Thyroid gland (tissue), 4 donors: Measurements from ENCODE around the gene DLK1. TPM values are rescaled to one million over a fixed set of nuclear protein-coding genes. Genes with fewer than 3 reads are reported as not detected.

ENCODE experiments used
- DNase-seq, 2 donors: peaks; one replicate each; pipeline ENCODE4 v3.0.0-alpha.2; 2019
- H3K27ac ChIP-seq, 3 donors: fragments of 200-600 bp; sonication (generic); 1 replicate in 2 of 3; 2 replicates in 1 of 3; pipeline ENCODE4 v1.5.1; 2016 to 2019; ENCODE audit warnings: mild to moderate bottlenecking in 1 of 3, moderate library complexity in 1 of 3
- H3K27me3 ChIP-seq: fragments of 200-600 bp; sonication (generic); one replicate; pipeline ENCODE4 v1.5.1; 2019
- H3K36me3 ChIP-seq, 2 donors: fragments of 200-600 bp; sonication (generic); one replicate each; pipeline ENCODE4 v1.5.1; 2016 to 2019
- H3K4me1 ChIP-seq, 2 donors: fragments of 200-600 bp; sonication (generic); one replicate each; pipeline ENCODE4 v1.5.1; 2017 to 2019
- H3K4me3 ChIP-seq, 3 donors: fragments of 200-600 bp; sonication (generic); replicated peaks in 1 of 3; 1 replicate in 2 of 3; 2 replicates in 1 of 3; pipeline ENCODE4 v1.5.1; 2016; ENCODE audit warnings: mild to moderate bottlenecking in 1 of 3
- H3K9me3 ChIP-seq: fragments of 200-600 bp; sonication (generic); one replicate; pipeline ENCODE4 v1.5.1; 2017
- CTCF ChIP-seq, 6 experiments: fragments of 200-600 bp in 3 of 6; fragments of 450-650 bp in 3 of 6; sonication (generic) in 3 of 6; IDR thresholded peaks; one replicate each; pipeline ENCODE4 v1.5.1; 2016 to 2019; ENCODE audit warnings: antibody characterized with exemption in 6 of 6, mild to moderate bottlenecking in 2 of 6, inconsistent platforms in 1 of 6, moderate library complexity in 1 of 6
- POLR2A ChIP-seq, 2 donors: fragments of 450-650 bp; IDR thresholded peaks; one replicate each; pipeline ENCODE4 v1.6.1; 2017; ENCODE audit warnings: antibody characterized with exemption in 2 of 2, mild to moderate bottlenecking in 2 of 2, moderate library complexity in 1 of 2
- WGBS, 2 donors: methylation state at CpG; one replicate each; pipeline ENCODE4 v1.1.5; 2017; 5-methylcytosine and 5-hydroxymethylcytosine counted together
- intact Hi-C: fragments of 100-400 bp; cut with DNase I; formaldehyde crosslinking; loops from one replicate; pipeline ENCODE4 v1.15.1; 2023
- total RNA-seq, 4 donors: library from RNA; depleted of rRNA; stranded (reverse); fragments of >200 nt; gene quantifications; one replicate each; pipeline ENCODE4 v1.2.3, GENCODE V29; 2016

Gene DLK1
- total RNA-seq, 4 donors from 2014 or later, result 0.40 TPM; not detected in 3

- no peak overlapping the region for H3K27ac ChIP-seq
- H3K27me3 ChIP-seq, result no peaks in the 10 kb centered on the region
- no peak for TF ChIP-seq CTCF (IDR thresholded peaks at IDR 0.05)
- no peak for TF ChIP-seq POLR2A (IDR thresholded peaks at IDR 0.05)
- no peaks in the 10 kb centered on the region for H3K9me3 ChIP-seq
- H3K36me3 ChIP-seq, result no peaks in the 10 kb centered on the region
- intact Hi-C loops, result no loop called here
- 57 to 59% methylated on average over 3 of the region's 3 CpGs for WGBS, 2 donors
- peaks cover 4 to 8% of the 10 kb centered on the region in 2 donors for H3K4me1 ChIP-seq
- DNase-seq, result no peak
- no peak overlapping the region for H3K4me3 ChIP-seq
Measured at GRCh38 chr14:100741966-100742365, 15.3 kb downstream of the DLK1 start.

GRCh38 chr14:100746326-100746725, 19.6 kb downstream of the DLK1 start:
- peak; percentile 15 to 18 for DNase-seq
- H3K36me3 ChIP-seq, result no peaks in the 10 kb centered on the region
- H3K4me1 ChIP-seq, result peaks cover 8 to 12% of the 10 kb centered on the region in 2 donors
- H3K9me3 ChIP-seq, result no peaks in the 10 kb centered on the region
- H3K27me3 ChIP-seq, result no peaks in the 10 kb centered on the region
- intact Hi-C loops, result no loop called here
- H3K4me3 ChIP-seq, result no peak overlapping the region
- TF ChIP-seq CTCF (IDR thresholded peaks at IDR 0.05) (no peak), POLR2A (IDR thresholded peaks at IDR 0.05) (no peak)
- no peak overlapping the region for H3K27ac ChIP-seq

GRCh38 chr14:100747021-100747586, 20.4 kb downstream of the DLK1 start:
- DNase-seq, result peak; percentile 79 to 84

GRCh38 chr14:100747736-100748135, 21.0 kb downstream of the DLK1 start:
- Histone ChIP-seq H3K4me1 (peaks cover 8 to 12% of the 10 kb centered on the region in 2 donors), H3K9me3 (no peaks in the 10 kb centered on the region), H3K27ac (peak overlapping the region in 2 of 3 donors; percentile 41 to 70), H3K27me3 (no peaks in the 10 kb centered on the region), H3K36me3 (no peaks in the 10 kb centered on the region), H3K4me3 (no peak overlapping the region)
- no peak for DNase-seq
- 78% methylated on average over 8 of the region's 8 CpGs for WGBS, 2 donors
- TF ChIP-seq POLR2A (IDR thresholded peaks at IDR 0.05), result no peak
- no peak for TF ChIP-seq CTCF (IDR thresholded peaks at IDR 0.05)
- intact Hi-C loops, result no loop called here

More at GRCh38 chr14:100747021-100747586, 20.4 kb downstream of the DLK1 start:
- H3K27me3 ChIP-seq, result no peaks in the 10 kb centered on the region
- peak overlapping the region in 2 of 3 donors; percentile 41 to 70 for H3K27ac ChIP-seq
- TF ChIP-seq CTCF (IDR thresholded peaks at IDR 0.05), result peak in 4 of 6 experiments; percentile 5 to 45 (median 28)
- no peak for TF ChIP-seq POLR2A (IDR thresholded peaks at IDR 0.05)
- no peaks in the 10 kb centered on the region for H3K9me3 ChIP-seq
- H3K36me3 ChIP-seq, result no peaks in the 10 kb centered on the region
- intact Hi-C loops, result no loop called here
- WGBS, 2 donors, result 27 to 32% methylated on average over 9 of the region's 9 CpGs
- peaks cover 8 to 12% of the 10 kb centered on the region in 2 donors for H3K4me1 ChIP-seq
- H3K4me3 ChIP-seq, result no peak overlapping the region

GRCh38 chr14:100748403-100748802, 21.7 kb downstream of the DLK1 start:
- 76 to 77% methylated on average over 5 of the region's 5 CpGs for WGBS, 2 donors

More at GRCh38 chr14:100748403-100748802, 21.7 kb downstream of the DLK1 start:
- no peak overlapping the region for H3K27ac ChIP-seq
- TF ChIP-seq POLR2A (IDR thresholded peaks at IDR 0.05) (no peak), CTCF (IDR thresholded peaks at IDR 0.05) (no peak)
- H3K4me3 ChIP-seq, result no peak overlapping the region
- peaks cover 8 to 12% of the 10 kb centered on the region in 2 donors for H3K4me1 ChIP-seq
- intact Hi-C loops, result no loop called here
- no peaks in the 10 kb centered on the region for H3K36me3 ChIP-seq
- H3K27me3 ChIP-seq, result no peaks in the 10 kb centered on the region
- no peaks in the 10 kb centered on the region for H3K9me3 ChIP-seq
- no peak for DNase-seq
